GM19438 (cell line): Measurements from ENCODE around the gene SLC25A31.

Experiments used
- ATAC-seq: cut with Tn5 transposase; IDR thresholded peaks from one replicate; pipeline ENCODE4 v1.9.1; 2021; ENCODE audit warnings: low read depth; ENCODE audit not compliant: unreplicated experiment

SLC25A31 gene

GRCh38 chr4:127730142-127730913, at the start of gene SLC25A31:
SLC25A31 (plus strand) TSS chr4:127730400; CDS start chr4:127730546, 146 bp downstream.
- no peak for ATAC-seq

DNA sequence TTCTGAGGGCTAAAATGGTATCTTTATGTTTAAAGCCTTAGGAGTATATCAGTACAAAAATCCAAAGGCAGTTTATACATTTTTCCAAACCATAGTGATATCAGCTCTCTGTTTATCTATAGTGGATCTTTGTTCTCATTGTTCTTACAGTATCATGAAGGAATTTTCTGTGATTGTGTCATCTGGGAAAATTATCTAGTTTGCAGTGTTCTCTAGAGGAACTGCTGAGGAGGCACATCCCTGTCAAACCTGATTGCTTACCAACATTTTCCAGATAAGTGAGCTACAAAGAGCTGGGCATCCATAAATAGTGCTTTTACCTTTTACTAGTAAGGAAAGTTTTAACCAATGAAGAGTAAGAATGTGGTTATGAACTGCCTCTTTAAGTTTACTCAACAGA, 44.9 kb upstream of the SLC25A31 start:
- ATAC-seq, result no peak

GRCh38 chr4:127686658-127687057, 43.5 kb upstream of the SLC25A31 start:
- no peak for ATAC-seq

- ATAC-seq, result no peak
These were observed 42.6 kb upstream of the SLC25A31 start for GRCh38 chr4:127687580-127687979.

DNA sequence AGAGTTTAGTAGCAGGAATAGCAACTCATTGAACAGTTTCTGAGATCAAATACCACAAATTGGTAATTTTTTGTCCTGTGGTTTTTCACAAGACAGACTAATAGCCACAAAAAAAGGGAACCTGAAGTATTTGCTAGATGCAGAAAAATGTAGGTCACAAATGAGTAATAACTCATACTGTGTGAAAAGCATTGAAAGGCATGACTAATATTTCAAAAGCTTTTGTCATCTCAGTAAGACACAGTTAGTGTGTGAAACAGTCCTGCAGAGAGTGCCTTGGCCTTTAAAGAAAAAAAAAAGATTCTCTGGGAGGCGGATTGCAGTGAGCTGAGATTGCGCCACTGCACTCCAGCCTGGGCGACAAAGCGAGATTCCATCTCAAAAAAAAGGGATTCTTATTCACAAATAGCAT, 31.4 kb upstream of the SLC25A31 start:
- ATAC-seq, result peak; percentile 100

GRCh38 chr4:127708985-127709384, 21.2 kb upstream of the SLC25A31 start:
- no peak for ATAC-seq

- ATAC-seq, result no peak
These were observed 20.7 kb upstream of the SLC25A31 start for GRCh38 chr4:127709456-127709855.

- ATAC-seq, result no peak
These were observed 1.2 kb downstream of the SLC25A31 start for GRCh38 chr4:127731406-127731805.

- ATAC-seq, result peak; percentile 91
These were observed 2.6 kb downstream of the SLC25A31 start for GRCh38 chr4:127732623-127733328.

GRCh38 chr4:127734976-127735375, 4.8 kb downstream of the SLC25A31 start:
- ATAC-seq, result no peak

DNA sequence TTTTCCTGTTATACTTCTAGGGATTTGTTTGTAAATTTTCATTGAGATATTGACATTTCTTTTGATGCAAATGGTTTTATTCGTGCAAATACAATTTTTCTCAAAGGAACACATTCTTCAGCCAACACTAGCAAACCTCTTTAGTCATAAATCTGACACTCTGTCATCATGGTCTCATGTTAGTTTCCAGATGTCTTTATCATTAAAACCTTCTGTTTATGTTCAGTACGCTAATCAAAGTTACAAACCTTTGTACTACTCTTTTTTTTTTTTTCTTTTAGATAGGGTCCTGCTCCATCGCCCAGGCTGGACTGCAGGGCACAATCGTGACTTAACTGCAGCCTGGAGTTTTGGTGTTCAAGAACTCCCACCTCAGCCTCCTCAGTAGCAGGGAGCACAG, 7.1 kb downstream of the SLC25A31 start:
- no peak for ATAC-seq

- no peak for ATAC-seq
These were observed 11.0 kb downstream of the SLC25A31 start for GRCh38 chr4:127741247-127741646.

DNA sequence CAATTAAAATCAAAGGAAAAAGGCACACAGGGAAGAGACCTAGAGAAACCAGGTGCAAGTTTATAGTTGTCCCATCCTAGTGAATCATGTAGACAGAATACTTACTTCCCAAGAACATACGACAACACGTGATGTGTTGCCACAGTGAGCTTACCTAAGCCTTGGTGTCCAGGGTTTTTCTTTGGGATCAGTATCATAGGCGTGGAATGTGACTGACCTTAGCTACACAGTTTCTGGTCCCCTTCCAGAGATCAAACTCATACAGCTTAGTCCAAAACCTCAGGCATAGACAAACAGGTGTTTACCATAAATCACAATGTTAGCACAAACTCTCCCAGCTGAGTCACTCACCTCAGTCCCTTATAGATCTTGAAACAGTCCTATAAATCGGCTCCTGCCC, 17.7 kb downstream of the SLC25A31 start:
- ATAC-seq, result no peak

- ATAC-seq, result no peak
These were observed 18.8 kb downstream of the SLC25A31 start for GRCh38 chr4:127748957-127749356.

- ATAC-seq, result no peak
These were observed 26.7 kb downstream of the SLC25A31 start for GRCh38 chr4:127756906-127757305.

DNA sequence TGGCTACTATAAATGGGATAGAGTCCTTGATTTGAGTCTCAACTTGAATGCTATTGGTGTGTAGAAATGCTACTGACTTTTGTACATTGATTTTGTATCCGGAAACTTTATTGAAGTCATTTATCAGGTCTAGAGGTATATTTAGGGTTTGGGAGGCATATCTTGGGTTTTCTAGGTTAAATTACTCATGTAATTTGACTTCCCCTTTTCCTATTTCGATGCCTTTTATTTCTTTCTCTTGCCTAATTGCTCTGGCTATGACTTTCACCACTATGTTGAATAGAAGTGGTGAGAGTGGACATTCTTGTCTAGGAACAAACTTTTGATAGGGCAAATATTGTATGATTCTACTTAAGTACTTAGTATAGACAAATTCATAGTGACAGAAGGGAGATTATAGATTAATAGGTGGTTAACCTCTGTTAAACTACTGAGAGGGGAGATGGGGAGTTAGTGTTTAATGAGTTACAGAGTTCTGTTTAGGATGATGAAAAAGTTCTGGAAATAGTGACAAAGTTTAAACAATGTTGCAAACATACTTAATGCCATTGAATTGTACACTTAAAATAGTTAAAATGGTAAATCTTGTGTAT, 29.1 kb downstream of the SLC25A31 start:
- peak; percentile 90 for ATAC-seq

GRCh38 chr4:127759893-127760292, 29.7 kb downstream of the SLC25A31 start:
- peak; percentile 12 for ATAC-seq

GRCh38 chr4:127771535-127772275, 41.5 kb downstream of the SLC25A31 start:
- ATAC-seq, result no peak

- ATAC-seq, result no peak
These were observed 42.8 kb downstream of the SLC25A31 start for GRCh38 chr4:127772769-127773671.

GRCh38 chr4:127775843-127776242, 45.6 kb downstream of the SLC25A31 start:
- ATAC-seq, result no peak
